KBM-7 (cell line): ENCODE data around the gene HERC3.
A peak's percentile ranks its signal among the peaks of the same experiment; 100 is the strongest.

Source experiments
- DNase-seq: peaks from one replicate; pipeline ENCODE4 v3.0.0-alpha.2; 2015
- in situ Hi-C: fragments of 300-500 bp; cut with MboI; formaldehyde crosslinking; loops from 2 replicates; pipeline ENCODE4 v1.14.3; 2020; ENCODE audit warnings: low sequenced_read_pairs, low pct_unique_long_range_greater_than_20kb, mixed read lengths

Gene HERC3

GRCh38 chr4:88734403-88734949, 142.2 kb downstream of the HERC3 start:
- in situ Hi-C loops: no loop called here
- no peak for DNase-seq

DNA sequence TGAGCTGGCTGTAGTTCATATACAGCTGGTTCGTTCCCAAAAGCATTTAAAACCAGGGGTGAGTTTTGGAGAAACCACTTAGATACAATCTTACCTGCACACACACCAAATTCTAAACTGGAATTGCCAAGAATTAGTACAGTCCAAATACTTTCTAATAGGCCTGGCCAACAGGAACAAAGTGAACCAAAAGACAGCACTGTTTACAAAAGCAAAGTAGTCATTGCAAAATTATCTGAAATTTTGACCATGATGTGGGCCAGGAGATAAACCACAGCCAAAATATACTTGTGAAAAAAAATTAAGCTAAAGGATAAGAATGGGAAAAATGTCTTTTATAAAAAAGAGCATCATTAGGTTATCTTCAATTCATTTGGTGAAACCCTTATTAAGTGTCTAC, 143.3 kb downstream of the HERC3 start:
- in situ Hi-C loops: no loop called here
- no peak for DNase-seq

GRCh38 chr4:88736264-88736663, 144.0 kb downstream of the HERC3 start:
- in situ Hi-C loops: no loop called here
- DNase-seq: no peak

GRCh38 chr4:88737307-88737941, 145.1 kb downstream of the HERC3 start:
- in situ Hi-C loops: no loop called here
- peak; percentile 8 for DNase-seq

- in situ Hi-C loops: no loop called here
- DNase-seq: no peak
Observed at GRCh38 chr4:88738180-88738579, 145.9 kb downstream of the HERC3 start.

DNA sequence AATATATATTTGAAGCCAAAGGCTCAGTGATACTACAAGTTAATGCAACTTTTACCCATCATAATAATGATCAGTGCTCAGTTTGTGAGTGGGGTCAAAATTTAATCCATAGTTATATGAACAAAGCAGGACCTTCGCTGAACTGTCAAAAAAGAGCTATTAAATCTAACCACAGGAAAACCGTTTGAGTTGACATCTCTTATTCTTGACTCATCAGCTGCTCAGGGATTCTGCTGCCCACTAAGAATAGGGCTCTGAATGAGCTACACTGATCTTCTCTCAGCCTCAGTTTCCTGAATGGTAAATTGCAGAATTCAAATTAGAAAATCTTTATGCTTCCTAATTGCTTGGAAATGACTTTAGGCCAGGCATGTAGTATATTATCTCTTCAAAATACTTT, 150.3 kb downstream of the HERC3 start:
- DNase-seq: no peak
- in situ Hi-C loops: no loop called here

DNA sequence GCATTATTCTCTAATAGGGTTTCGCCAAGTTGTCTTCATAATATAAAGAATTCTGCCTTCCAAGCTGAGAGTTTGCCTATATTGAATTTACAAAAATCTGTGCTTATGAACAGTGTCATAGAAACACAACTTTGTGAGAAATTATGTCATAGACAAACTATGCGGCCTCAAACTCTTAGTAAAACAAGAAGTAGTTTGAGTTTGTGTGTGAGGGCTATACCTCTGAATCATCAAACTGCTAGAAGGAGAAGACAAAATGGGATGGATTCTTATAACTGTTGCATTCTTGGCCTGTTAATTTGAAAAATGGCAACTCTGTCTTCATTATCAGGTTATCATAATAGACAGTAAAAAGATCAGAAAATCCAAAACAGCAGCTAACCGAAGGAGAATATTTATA, 151.4 kb downstream of the HERC3 start:
- no peak for DNase-seq
- in situ Hi-C loops: no loop called here

- DNase-seq: no peak
- in situ Hi-C loops: no loop called here
Observed at GRCh38 chr4:88744609-88745008, 152.3 kb downstream of the HERC3 start.

DNA sequence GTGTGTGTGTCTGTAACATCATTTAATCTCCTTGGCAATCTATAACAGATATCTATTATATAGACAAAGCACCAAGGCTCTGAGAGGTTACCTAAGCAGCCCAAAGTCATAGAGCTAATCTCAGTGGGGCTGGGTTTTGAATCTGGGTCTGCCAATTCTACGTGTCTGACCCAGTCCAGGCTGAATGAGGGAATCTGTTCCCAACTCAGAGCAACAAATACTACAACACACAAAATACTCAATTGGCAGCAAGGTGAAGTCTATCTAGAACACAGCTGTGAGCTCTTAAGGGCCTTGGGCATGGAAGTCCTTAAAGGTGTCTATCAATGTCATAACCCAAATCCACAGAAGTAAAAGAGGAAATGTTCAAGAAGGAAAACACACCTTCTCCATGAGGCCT, 152.9 kb downstream of the HERC3 start:
- DNase-seq: no peak
- in situ Hi-C loops: no loop called here

- in situ Hi-C loops: no loop called here
- no peak for DNase-seq
Observed at GRCh38 chr4:88745581-88746163, 153.4 kb downstream of the HERC3 start.

GRCh38 chr4:88746206-88746605, 153.9 kb downstream of the HERC3 start:
- in situ Hi-C loops: no loop called here

DNA sequence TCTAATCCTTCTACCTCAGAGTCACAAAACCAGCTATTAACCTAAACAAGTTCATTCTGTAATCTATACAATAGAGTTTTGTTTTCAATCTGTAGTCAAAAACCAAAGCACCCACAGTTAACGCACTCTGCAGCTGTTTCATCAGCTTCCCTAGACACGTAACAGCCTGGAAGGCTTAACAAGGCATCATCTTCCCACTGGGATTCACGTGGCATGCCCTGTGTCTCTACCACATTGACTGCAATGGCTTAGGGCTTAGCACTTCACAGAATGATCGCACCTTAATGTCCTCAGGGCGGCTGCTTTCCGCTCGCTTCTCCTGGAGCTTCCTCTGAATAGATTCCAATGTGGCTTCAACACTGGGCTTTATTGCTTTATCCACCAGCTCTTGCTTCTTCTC, 155.1 kb downstream of the HERC3 start:
- DNase-seq: no peak
- in situ Hi-C loops: no loop called here

More at GRCh38 chr4:88746206-88746605, 153.9 kb downstream of the HERC3 start:
- DNase-seq: no peak

GRCh38 chr4:88750369-88750768, 158.1 kb downstream of the HERC3 start:
- in situ Hi-C loops: no loop called here

GRCh38 chr4:88751258-88752075, 159.2 kb downstream of the HERC3 start:
- DNase-seq: no peak
- in situ Hi-C loops: no loop called here

More at GRCh38 chr4:88750369-88750768, 158.1 kb downstream of the HERC3 start:
- no peak for DNase-seq

GRCh38 chr4:88752076-88752463, 159.8 kb downstream of the HERC3 start:
- no peak for DNase-seq
- in situ Hi-C loops: no loop called here

DNA sequence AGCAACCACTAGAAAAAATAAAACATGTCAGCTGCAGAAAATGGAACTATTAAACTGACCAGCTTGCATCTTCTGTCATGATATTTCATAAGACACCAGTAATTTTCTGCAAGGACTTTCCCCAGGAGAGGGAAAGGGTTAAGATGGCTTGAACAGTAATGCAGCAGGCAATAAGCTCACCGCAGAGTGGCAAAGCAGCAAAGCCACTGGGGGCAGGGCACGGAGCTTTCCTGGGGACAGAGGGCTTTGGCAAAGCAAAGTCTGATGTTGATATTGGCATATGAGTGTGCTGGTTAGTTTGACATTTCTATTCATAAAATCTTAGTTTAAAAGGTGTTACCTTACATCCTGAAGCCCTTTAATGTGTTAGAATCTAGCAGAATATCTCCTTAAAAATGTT, 160.5 kb downstream of the HERC3 start:
- DNase-seq: no peak
- in situ Hi-C loops: no loop called here

DNA sequence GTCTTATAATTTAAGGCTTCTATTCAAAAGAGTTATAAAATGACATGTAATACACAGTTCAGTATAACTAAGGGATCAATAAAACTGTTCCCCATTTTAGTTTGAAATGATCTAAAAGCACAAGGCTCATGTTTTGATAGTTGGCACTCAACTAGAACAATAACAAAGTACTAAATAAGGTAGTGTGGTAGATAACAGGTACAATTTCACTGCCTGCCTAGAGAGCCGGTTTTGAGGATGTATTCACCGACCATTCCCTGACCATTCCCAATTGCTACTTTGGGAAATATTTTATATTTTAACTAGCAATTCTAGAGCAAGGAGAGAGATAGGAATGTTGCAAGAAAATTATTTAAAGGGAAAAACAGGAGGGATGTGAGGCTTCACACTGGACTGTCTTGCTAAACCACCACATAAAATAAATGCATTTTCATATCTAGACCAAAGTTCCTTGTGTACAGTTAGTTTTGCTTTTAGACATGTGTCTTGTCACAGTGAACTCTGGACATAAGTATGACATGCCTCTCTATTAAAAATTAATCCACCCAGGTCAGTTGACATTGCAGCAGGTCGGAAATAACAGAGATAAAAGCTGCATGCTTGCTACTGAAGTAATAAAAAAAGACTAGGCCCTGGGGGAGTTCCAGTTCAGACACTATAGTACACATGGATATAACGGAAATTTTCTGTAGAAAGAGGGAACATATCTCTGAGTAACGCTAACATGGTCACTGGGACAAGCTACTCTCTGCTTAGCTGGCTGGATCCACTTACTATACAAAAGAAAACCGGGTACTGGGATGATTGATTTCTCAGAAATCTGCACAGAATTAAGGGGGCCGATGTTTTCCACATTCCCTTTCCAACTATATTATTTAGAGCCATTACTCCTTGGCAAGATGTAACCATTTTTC, 161.6 kb downstream of the HERC3 start:
- no peak for DNase-seq
- in situ Hi-C loops: no loop called here

- no peak for DNase-seq
- in situ Hi-C loops: no loop called here
Observed at GRCh38 chr4:88754796-88755195, 162.5 kb downstream of the HERC3 start.

GRCh38 chr4:88755454-88755853, 163.2 kb downstream of the HERC3 start:
- no peak for DNase-seq
- in situ Hi-C loops: no loop called here
